Suprapubic skin (tissue), 4 donors: ENCODE measurements around the gene PGM1. TPM values are rescaled to one million over a fixed set of nuclear protein-coding genes. Genes with fewer than 3 reads are reported as not detected.

Experiments
- DNase-seq, 2 donors: peaks; one replicate each; pipeline ENCODE4 v3.0.0-alpha.2; 2019; ENCODE audit warnings: low spot score in 2 of 2
- H3K27ac ChIP-seq: fragments of 200-600 bp; sonication (generic); one replicate; pipeline ENCODE4 v1.5.1; 2019
- H3K27me3 ChIP-seq: fragments of 200-600 bp; sonication (generic); one replicate; pipeline ENCODE4 v1.5.1; 2019
- H3K36me3 ChIP-seq: fragments of 200-600 bp; sonication (generic); one replicate; pipeline ENCODE4 v1.5.1; 2019
- H3K4me1 ChIP-seq: fragments of 200-600 bp; sonication (generic); one replicate; pipeline ENCODE4 v1.5.1; 2019
- H3K4me3 ChIP-seq: fragments of 200-600 bp; sonication (generic); one replicate; pipeline ENCODE4 v1.5.1; 2019; ENCODE audit warnings: mild to moderate bottlenecking
- H3K9me3 ChIP-seq: fragments of 200-600 bp; sonication (generic); one replicate; pipeline ENCODE4 v1.5.1; 2019
- CTCF ChIP-seq, 2 donors: fragments of 200-600 bp in 1 of 2; fragments of 450-650 bp in 1 of 2; sonication (generic) in 1 of 2; IDR thresholded peaks; one replicate each; pipeline ENCODE4 v1.5.1; 2016 to 2019; ENCODE audit warnings: antibody characterized with exemption in 2 of 2, mild to moderate bottlenecking in 1 of 2, moderate library complexity in 1 of 2
- EP300 ChIP-seq: sonication (generic); formaldehyde crosslinking; IDR thresholded peaks from one replicate; pipeline ENCODE4 v1.6.1; 2017; ENCODE audit warnings: antibody characterized with exemption
- POLR2A ChIP-seq, 2 donors: fragments of 450-650 bp; IDR thresholded peaks; one replicate each; pipeline ENCODE4 v1.6.1; 2017; ENCODE audit warnings: antibody characterized with exemption in 2 of 2, mild to moderate bottlenecking in 2 of 2, moderate library complexity in 2 of 2
- POLR2AphosphoS5 ChIP-seq, 3 donors: sonication (generic); formaldehyde crosslinking; IDR thresholded peaks; one replicate each; pipeline ENCODE4 v1.6.1; 2017; ENCODE audit warnings: antibody characterized with exemption in 3 of 3
- WGBS: methylation state at CpG from one replicate; pipeline ENCODE4 v1.1.5; 2018; 5-methylcytosine and 5-hydroxymethylcytosine counted together
- total RNA-seq, 4 donors: library from RNA; depleted of rRNA; stranded (reverse); fragments of >200 nt; gene quantifications; one replicate each; pipeline ENCODE4 v1.1.0, GENCODE V29; 2016

Gene PGM1
- total RNA-seq, 4 donors from 2014 or later, result 38.9 to 52.8 (median 45.4) TPM

GRCh38 chr1:63620671-63621070 lies 27.5 kb downstream of the PGM1 start:
- WGBS, result 96% methylated on average over 5 of the region's 5 CpGs
- no peak for DNase-seq
- Histone ChIP-seq H3K4me3 (no peak overlapping the region), H3K27ac (no peak overlapping the region), H3K36me3 (no peaks in the 10 kb centered on the region), H3K9me3 (no peaks in the 10 kb centered on the region), H3K27me3 (no peaks in the 10 kb centered on the region), H3K4me1 (peaks cover 20% of the 10 kb centered on the region)
- no peak for TF ChIP-seq POLR2AphosphoS5 (IDR thresholded peaks at IDR 0.05)
- TF ChIP-seq POLR2A (IDR thresholded peaks at IDR 0.05), result no peak
- no peak for TF ChIP-seq EP300
- no peak for TF ChIP-seq CTCF (IDR thresholded peaks at IDR 0.05)

- no peaks in the 10 kb centered on the region for H3K36me3 ChIP-seq
- no peak overlapping the region for H3K27ac ChIP-seq
- peaks cover 20% of the 10 kb centered on the region for H3K4me1 ChIP-seq
- H3K27me3 ChIP-seq, result no peaks in the 10 kb centered on the region
- no peak for DNase-seq
- 66% methylated on average over 3 of the region's 3 CpGs for WGBS
- H3K4me3 ChIP-seq, result no peak overlapping the region
- TF ChIP-seq EP300, result no peak
- TF ChIP-seq POLR2AphosphoS5 (IDR thresholded peaks at IDR 0.05), result no peak
- TF ChIP-seq POLR2A (IDR thresholded peaks at IDR 0.05), result no peak
- no peak for TF ChIP-seq CTCF (IDR thresholded peaks at IDR 0.05)
- no peaks in the 10 kb centered on the region for H3K9me3 ChIP-seq
These were observed 27.9 kb downstream of the PGM1 start for GRCh38 chr1:63621075-63621474.

- DNase-seq, result no peak
- Histone ChIP-seq H3K27ac (no peak overlapping the region), H3K27me3 (no peaks in the 10 kb centered on the region), H3K36me3 (no peaks in the 10 kb centered on the region), H3K4me3 (no peak overlapping the region), H3K4me1 (peaks cover 18% of the 10 kb centered on the region), H3K9me3 (no peaks in the 10 kb centered on the region)
- no peak for TF ChIP-seq POLR2A (IDR thresholded peaks at IDR 0.05)
- TF ChIP-seq EP300, result no peak
- TF ChIP-seq CTCF (IDR thresholded peaks at IDR 0.05), result no peak
- TF ChIP-seq POLR2AphosphoS5 (IDR thresholded peaks at IDR 0.05), result no peak
- WGBS, result 47% methylated on average over 6 of the region's 6 CpGs
These were observed 28.5 kb downstream of the PGM1 start for GRCh38 chr1:63621698-63622097.

- no peaks in the 10 kb centered on the region for H3K36me3 ChIP-seq
- no peaks in the 10 kb centered on the region for H3K27me3 ChIP-seq
- H3K9me3 ChIP-seq, result no peaks in the 10 kb centered on the region
- TF ChIP-seq EP300 (no peak), POLR2A (IDR thresholded peaks at IDR 0.05) (no peak), POLR2AphosphoS5 (IDR thresholded peaks at IDR 0.05) (no peak), CTCF (IDR thresholded peaks at IDR 0.05) (no peak)
- no peak for DNase-seq
- peaks cover 18% of the 10 kb centered on the region for H3K4me1 ChIP-seq
- H3K4me3 ChIP-seq, result no peak overlapping the region
- H3K27ac ChIP-seq, result no peak overlapping the region
- WGBS, result 87% methylated on average over 7 of the region's 7 CpGs
These were observed 29.8 kb downstream of the PGM1 start for GRCh38 chr1:63622849-63623566.

GRCh38 chr1:63623952-63624351 lies 30.7 kb downstream of the PGM1 start:
- no peak overlapping the region for H3K27ac ChIP-seq
- peaks cover 18% of the 10 kb centered on the region for H3K4me1 ChIP-seq
- TF ChIP-seq CTCF (IDR thresholded peaks at IDR 0.05), result no peak
- WGBS, result 97% methylated on average over 4 of the region's 4 CpGs
- H3K4me3 ChIP-seq, result no peak overlapping the region
- no peaks in the 10 kb centered on the region for H3K27me3 ChIP-seq
- no peaks in the 10 kb centered on the region for H3K36me3 ChIP-seq
- DNase-seq, result no peak
- no peaks in the 10 kb centered on the region for H3K9me3 ChIP-seq
